HepG2 (cell line): ENCODE data around the gene WDR47. TPM values are rescaled to one million over a fixed set of nuclear protein-coding genes. Genes with fewer than 3 reads are reported as not detected.

ENCODE experiments used
- BHLHE40 ChIP-seq: IDR thresholded peaks from 2 replicates; pipeline ENCODE4 v1.6.1; 2011; ENCODE audit warnings: low read length, improper control_type of control experiment
- DMTF1 ChIP-seq: sonication (generic); formaldehyde crosslinking; IDR thresholded peaks from 2 replicates; pipeline ENCODE4 v1.4.0; 2020; ENCODE audit warnings: mild to moderate bottlenecking, missing genetic modification reagents
- ELK4 ChIP-seq: sonication (generic); formaldehyde crosslinking; IDR thresholded peaks from 2 replicates; pipeline ENCODE4 v1.9.0; 2021; ENCODE audit warnings: missing genetic modification reagents, borderline replicate concordance
- ERF ChIP-seq: IDR thresholded peaks from 2 replicates; pipeline ENCODE4 v1.6.1; 2018; ENCODE audit warnings: missing biosample characterization, missing genetic modification reagents
- FIP1L1 ChIP-seq: fragments of 200-400 bp; formaldehyde crosslinking; IDR thresholded peaks from 2 replicates; pipeline ENCODE4 v1.6.1; 2018; ENCODE audit warnings: low read depth, mild to moderate bottlenecking, low read length, moderate library complexity, borderline replicate concordance; ENCODE audit not compliant: insufficient read depth
- FOSL2 ChIP-seq: sonication (generic); formaldehyde crosslinking; IDR thresholded peaks from 2 replicates; pipeline ENCODE4 v1.4.0; 2020; ENCODE audit warnings: missing genetic modification reagents
- FOXK1 ChIP-seq: sonication (generic); formaldehyde crosslinking; IDR thresholded peaks from 2 replicates; pipeline ENCODE4 v1.4.0; 2020; ENCODE audit warnings: low read depth, missing genetic modification reagents, borderline replicate concordance
- GATA4 ChIP-seq: sonication (generic); IDR thresholded peaks from 2 replicates; pipeline ENCODE4 v1.6.1; 2016; ENCODE audit warnings: antibody characterized with exemption, low read depth, borderline replicate concordance
- GFI1 ChIP-seq: sonication (generic); formaldehyde crosslinking; IDR thresholded peaks from 2 replicates; pipeline ENCODE4 v1.5.0; 2020; ENCODE audit warnings: missing genetic modification reagents, mild to moderate bottlenecking, borderline replicate concordance
- GMEB2 ChIP-seq: IDR thresholded peaks from 2 replicates; pipeline ENCODE4 v1.6.1; 2016; ENCODE audit warnings: missing biosample characterization, missing genetic modification reagents, low read depth
- KDM5B ChIP-seq: sonication (generic); formaldehyde crosslinking; IDR thresholded peaks from 2 replicates; pipeline ENCODE4 v1.4.0; 2020; ENCODE audit warnings: missing genetic modification reagents, mild to moderate bottlenecking, borderline replicate concordance
- MEIS1 ChIP-seq: sonication (generic); formaldehyde crosslinking; IDR thresholded peaks from 2 replicates; pipeline ENCODE4 v1.9.0; 2021; ENCODE audit warnings: mild to moderate bottlenecking, missing genetic modification reagents, moderate library complexity, borderline replicate concordance
- MYNN ChIP-seq: sonication (generic); formaldehyde crosslinking; IDR thresholded peaks from 2 replicates; pipeline ENCODE4 v1.4.0; 2020; ENCODE audit warnings: mild to moderate bottlenecking, low read depth, missing genetic modification reagents
- NR1H2 ChIP-seq: sonication (generic); formaldehyde crosslinking; IDR thresholded peaks from 2 replicates; pipeline ENCODE4 v1.8.1; 2022; ENCODE audit warnings: low read depth, missing genetic modification reagents, borderline replicate concordance
- NR3C1 ChIP-seq: sonication (generic); formaldehyde crosslinking; IDR thresholded peaks from 2 replicates; pipeline ENCODE4 v1.4.0; 2020; ENCODE audit warnings: missing genetic modification reagents
- RAD51 ChIP-seq: fragments of 450-650 bp; IDR thresholded peaks from 2 replicates; pipeline ENCODE4 v1.6.1; 2016; ENCODE audit warnings: borderline replicate concordance
- THAP8 ChIP-seq: sonication (generic); formaldehyde crosslinking; IDR thresholded peaks from 2 replicates; pipeline ENCODE4 v1.5.1; 2020; ENCODE audit warnings: missing genetic modification reagents, mild to moderate bottlenecking, borderline replicate concordance
- THYN1 ChIP-seq: sonication (generic); formaldehyde crosslinking; IDR thresholded peaks from 2 replicates; pipeline ENCODE4 v1.8.1; 2023; ENCODE audit warnings: low read depth, mild to moderate bottlenecking, moderate library complexity, missing genetic modification reagents, borderline replicate concordance
- TIGD3 ChIP-seq: sonication (generic); formaldehyde crosslinking; IDR thresholded peaks from 2 replicates; pipeline ENCODE4 v1.5.1; 2020; ENCODE audit warnings: mild to moderate bottlenecking, missing genetic modification reagents, borderline replicate concordance
- U2AF1 ChIP-seq: fragments of 200-400 bp; formaldehyde crosslinking; optimal IDR thresholded peaks from 2 replicates; pipeline ENCODE3; 2017; ENCODE audit warnings: mild to moderate bottlenecking, low read depth, low read length
- ZNF773 ChIP-seq: sonication (generic); formaldehyde crosslinking; IDR thresholded peaks from 2 replicates; pipeline ENCODE4 v1.4.0; 2020; ENCODE audit warnings: missing genetic modification reagents, borderline replicate concordance
- polyA plus RNA-seq, 8 experiments: library from polyadenylated mRNA; depleted of rRNA in 3 of 8; stranded (reverse) in 7 of 8; unstranded in 1 of 8; fragments of >200 nt; fragmentation: Illumina TruSeq in 4 of 8; extraction: Trizol in 4 of 8; gene quantifications; 2 replicates each; pipeline versions ENCODE4 v1.2.1 to v1.2.3, GENCODE V29; 2011 to 2016; ENCODE audit warnings: low read depth in 4 of 8, missing spikeins in 1 of 8, mixed read lengths in 1 of 8; ENCODE audit not compliant: insufficient read depth in 1 of 8
- total RNA-seq, 5 experiments: library from RNA; depleted of rRNA; stranded (reverse); fragments of >200 nt; fragmentation: Illumina TruSeq; extraction: Trizol; gene quantifications; 2 replicates each; pipeline ENCODE4 v1.2.3, GENCODE V29; 2016; ENCODE audit warnings: low read depth in 1 of 5

Gene WDR47
- total and polyA plus RNA-seq, 2 of the 13 experiments (the other 11 are each of a cell fraction or from before 2014, with no cell fraction given) = 4.3 to 5.9 TPM

- TF ChIP-seq GFI1 (CRISPR knock-in tag) (no peak; the same call in 1 of the 2 replicates), FOSL2 (CRISPR knock-in tag) (peak; percentile 63), KDM5B (CRISPR knock-in tag) (peak; percentile 95; the same call in 1 of the 2 replicates), TIGD3 (CRISPR knock-in tag) (no peak; the same call in 1 of the 2 replicates), FIP1L1 (no peak), DMTF1 (CRISPR knock-in tag) (no peak), ELK4 (CRISPR knock-in tag) (no peak), NR1H2 (CRISPR knock-in tag) (no peak), THYN1 (CRISPR knock-in tag) (no peak), ZNF773 (CRISPR knock-in tag) (peak; percentile 65; the same call in 1 of the 2 replicates), BHLHE40 (peak; percentile 38; the same call in 1 of the 2 replicates), GMEB2 (no peak), THAP8 (CRISPR knock-in tag) (no peak), NR3C1 (CRISPR knock-in tag) (no peak), U2AF1 (no peak), GATA4 (no peak), MYNN (CRISPR knock-in tag) (no peak), MEIS1 (CRISPR knock-in tag) (no peak), RAD51 (no peak), FOXK1 (0 out of 2 replicates have a peak, but pooled peaks have one; percentile 14), ERF (CRISPR knock-in tag) (peak; percentile 83)
These were observed 78.7 kb downstream of the WDR47 start, which contains the start of gene CLCC1 (continued) for GRCh38 chr1:108963052-108963686.
